Chondrocyte (in vitro differentiated cells): ENCODE measurements around the gene KRTCAP2. TPM values are rescaled to one million over a fixed set of nuclear protein-coding genes. Genes with fewer than 3 reads are reported as not detected.

Experiments used
- DNase-seq: peaks from one replicate; pipeline ENCODE4 v3.0.0; 2021; ENCODE audit warnings: mixed read lengths, low spot score
- H3K27ac Mint-ChIP-seq: one replicate; pipeline ENCODE4 v1.8.0; 2021; ENCODE audit warnings: mild to moderate bottlenecking, moderate library complexity, mixed read lengths; ENCODE audit not compliant: unreplicated experiment
- H3K27me3 Mint-ChIP-seq: 2 replicates; pipeline ENCODE4 v1.8.0; 2021; ENCODE audit warnings: low read depth, mixed read lengths
- H3K36me3 Mint-ChIP-seq: 2 replicates; pipeline ENCODE4 v1.8.0; 2021; ENCODE audit warnings: low read depth, mixed read lengths
- H3K4me1 Mint-ChIP-seq: 2 replicates; pipeline ENCODE4 v1.8.0; 2021; ENCODE audit warnings: low read depth, mild to moderate bottlenecking, mixed read lengths
- H3K4me3 Mint-ChIP-seq: one replicate; pipeline ENCODE4 v1.8.0; 2021; ENCODE audit warnings: mild to moderate bottlenecking, moderate library complexity, mixed read lengths; ENCODE audit not compliant: unreplicated experiment
- H3K9me3 Mint-ChIP-seq: 2 replicates; pipeline ENCODE4 v1.8.0; 2021; ENCODE audit warnings: low read depth, mixed read lengths
- total RNA-seq: library from RNA; stranded (reverse); gene quantifications from 3 replicates; pipeline ENCODE4 v1.2.1, GENCODE V29; 2021
- TF ChIP-seq, protein P1 (sequence below): fragments of 200-600 bp; sonication (generic); IDR thresholded peaks from 2 replicates; pipeline ENCODE4 v1.5.0; 2021; ENCODE audit warnings: antibody characterized with exemption, mild to moderate bottlenecking, moderate library complexity

KRTCAP2 gene
- total RNA-seq, 1 donor from 2014 or later, result 159 TPM

DNA sequence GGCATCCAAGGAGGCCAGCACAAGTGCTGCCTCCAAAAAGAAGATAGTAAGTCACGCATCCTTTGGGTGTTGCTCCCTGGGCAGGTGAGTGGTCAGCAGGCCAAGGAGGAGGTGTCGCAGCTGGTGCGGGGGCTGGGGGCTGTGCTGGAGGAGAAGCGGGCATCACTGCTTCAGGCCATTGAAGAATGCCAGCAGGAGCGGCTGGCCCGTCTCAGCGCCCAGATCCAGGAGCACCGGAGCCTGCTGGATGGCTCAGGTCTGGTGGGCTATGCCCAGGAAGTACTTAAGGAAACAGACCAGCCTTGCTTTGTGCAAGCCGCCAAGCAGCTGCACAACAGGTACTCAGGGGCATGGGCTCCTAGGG, 4.8 kb upstream of the KRTCAP2 start:
- H3K36me3 Mint-ChIP-seq, result peaks cover 17% of the 10 kb centered on the region
- no peak overlapping the region for H3K27ac Mint-ChIP-seq
- peak; percentile 51 for DNase-seq
- H3K27me3 Mint-ChIP-seq, result no peaks in the 10 kb centered on the region
- TF ChIP-seq, protein P1, sequence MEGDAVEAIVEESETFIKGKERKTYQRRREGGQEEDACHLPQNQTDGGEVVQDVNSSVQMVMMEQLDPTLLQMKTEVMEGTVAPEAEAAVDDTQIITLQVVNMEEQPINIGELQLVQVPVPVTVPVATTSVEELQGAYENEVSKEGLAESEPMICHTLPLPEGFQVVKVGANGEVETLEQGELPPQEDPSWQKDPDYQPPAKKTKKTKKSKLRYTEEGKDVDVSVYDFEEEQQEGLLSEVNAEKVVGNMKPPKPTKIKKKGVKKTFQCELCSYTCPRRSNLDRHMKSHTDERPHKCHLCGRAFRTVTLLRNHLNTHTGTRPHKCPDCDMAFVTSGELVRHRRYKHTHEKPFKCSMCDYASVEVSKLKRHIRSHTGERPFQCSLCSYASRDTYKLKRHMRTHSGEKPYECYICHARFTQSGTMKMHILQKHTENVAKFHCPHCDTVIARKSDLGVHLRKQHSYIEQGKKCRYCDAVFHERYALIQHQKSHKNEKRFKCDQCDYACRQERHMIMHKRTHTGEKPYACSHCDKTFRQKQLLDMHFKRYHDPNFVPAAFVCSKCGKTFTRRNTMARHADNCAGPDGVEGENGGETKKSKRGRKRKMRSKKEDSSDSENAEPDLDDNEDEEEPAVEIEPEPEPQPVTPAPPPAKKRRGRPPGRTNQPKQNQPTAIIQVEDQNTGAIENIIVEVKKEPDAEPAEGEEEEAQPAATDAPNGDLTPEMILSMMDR, result no peak
- no peak overlapping the region for H3K4me3 Mint-ChIP-seq
- H3K9me3 Mint-ChIP-seq, result no peaks in the 10 kb centered on the region
- H3K4me1 Mint-ChIP-seq, result peaks cover 35% of the 10 kb centered on the region

DNA sequence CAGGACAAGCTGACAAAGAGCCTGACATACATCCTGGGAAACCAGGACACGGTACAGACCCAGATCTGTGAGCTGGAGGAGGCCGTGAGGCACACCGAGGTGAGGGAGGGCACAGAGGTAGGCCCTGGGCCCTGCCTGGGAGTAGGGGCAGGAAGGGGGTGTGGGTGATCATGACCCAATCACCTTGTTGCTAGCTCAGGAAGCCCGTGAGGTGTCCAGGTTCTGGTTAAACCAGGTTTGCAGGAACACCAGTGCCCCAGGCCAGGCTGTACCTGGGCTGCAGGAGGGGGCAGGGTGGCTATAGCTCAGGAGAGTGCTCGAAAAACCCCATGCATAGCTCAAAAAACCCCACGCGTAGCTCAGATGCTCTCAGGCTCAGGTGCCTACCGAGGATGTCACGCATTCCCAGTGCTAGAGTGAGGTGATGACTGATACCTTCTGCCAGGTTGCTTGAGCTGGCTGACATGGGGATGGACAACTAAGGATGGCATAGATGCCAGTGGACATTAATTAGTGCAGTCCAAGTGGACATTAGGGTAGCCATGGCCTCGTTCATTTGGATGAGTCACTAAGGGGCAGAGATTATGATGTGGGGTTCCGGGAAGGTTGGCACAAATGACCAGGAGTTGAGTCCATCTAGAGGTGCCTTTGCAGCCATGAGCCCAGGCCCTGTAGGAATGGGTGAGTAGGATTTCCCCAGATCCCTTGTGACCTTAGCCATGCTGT, 4.3 kb upstream of the KRTCAP2 start:
- H3K4me1 Mint-ChIP-seq, result peaks cover 37% of the 10 kb centered on the region
- no peak overlapping the region for H3K4me3 Mint-ChIP-seq
- TF ChIP-seq, protein P1, result no peak
- no peaks in the 10 kb centered on the region for H3K9me3 Mint-ChIP-seq
- no peak overlapping the region for H3K27ac Mint-ChIP-seq
- H3K27me3 Mint-ChIP-seq, result no peaks in the 10 kb centered on the region
- peaks cover 17% of the 10 kb centered on the region for H3K36me3 Mint-ChIP-seq
- peak; percentile 66 for DNase-seq

DNA sequence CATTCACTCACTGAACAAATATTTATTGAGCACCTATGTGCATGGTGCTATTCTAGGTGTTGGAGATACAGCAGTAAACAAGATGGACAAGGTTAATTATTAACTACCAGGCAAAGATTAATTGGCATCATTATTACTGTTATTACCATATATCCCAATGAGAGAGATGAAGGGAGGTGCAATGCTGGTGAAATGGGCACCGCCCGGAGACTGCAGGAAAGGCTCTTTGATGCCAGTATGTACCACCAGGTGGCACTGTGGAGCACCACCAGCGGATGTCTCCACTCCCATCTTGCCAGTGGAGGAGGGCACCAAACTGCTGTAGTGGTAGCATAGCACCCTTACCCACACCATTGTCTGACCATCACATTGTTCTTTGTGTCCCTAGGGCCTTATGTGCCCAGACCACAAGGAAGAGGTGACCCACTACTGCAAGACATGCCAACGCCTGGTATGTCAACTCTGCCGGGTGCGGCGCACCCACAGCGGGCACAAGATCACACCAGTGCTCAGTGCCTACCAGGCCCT, 3.5 kb upstream of the KRTCAP2 start:
- DNase-seq, result peak; percentile 80
- Mint-ChIP-seq H3K27ac (no peak overlapping the region), H3K4me3 (no peak overlapping the region), H3K4me1 (peaks cover 44% of the 10 kb centered on the region), H3K9me3 (no peaks in the 10 kb centered on the region), H3K36me3 (peaks cover 18% of the 10 kb centered on the region), H3K27me3 (no peaks in the 10 kb centered on the region)
- TF ChIP-seq, protein P1, result peak; percentile 89

DNA sequence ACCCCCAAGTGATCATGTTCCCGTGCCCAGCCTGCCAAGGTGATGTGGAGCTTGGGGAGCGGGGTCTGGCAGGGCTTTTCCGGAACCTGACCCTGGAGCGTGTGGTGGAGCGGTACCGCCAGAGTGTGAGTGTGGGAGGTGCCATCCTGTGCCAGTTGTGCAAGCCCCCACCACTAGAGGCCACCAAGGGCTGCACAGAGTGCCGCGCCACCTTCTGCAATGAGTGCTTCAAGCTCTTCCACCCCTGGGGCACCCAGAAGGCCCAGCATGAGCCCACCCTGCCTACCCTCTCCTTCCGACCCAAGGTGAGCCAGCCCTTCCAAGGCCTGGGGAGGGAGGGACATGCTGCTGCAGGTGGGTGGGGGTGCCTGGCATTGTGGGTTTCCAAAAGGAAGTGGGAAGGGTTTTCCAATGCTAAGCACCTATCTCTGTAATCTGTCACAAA, 2.8 kb upstream of the KRTCAP2 start:
- Mint-ChIP-seq H3K36me3 (peaks cover 17% of the 10 kb centered on the region), H3K27ac (peak overlapping the region; percentile 75), H3K9me3 (no peaks in the 10 kb centered on the region), H3K27me3 (no peaks in the 10 kb centered on the region), H3K4me3 (no peak overlapping the region), H3K4me1 (peaks cover 49% of the 10 kb centered on the region)
- TF ChIP-seq, protein P1, result no peak
- DNase-seq, result peak; percentile 77

DNA sequence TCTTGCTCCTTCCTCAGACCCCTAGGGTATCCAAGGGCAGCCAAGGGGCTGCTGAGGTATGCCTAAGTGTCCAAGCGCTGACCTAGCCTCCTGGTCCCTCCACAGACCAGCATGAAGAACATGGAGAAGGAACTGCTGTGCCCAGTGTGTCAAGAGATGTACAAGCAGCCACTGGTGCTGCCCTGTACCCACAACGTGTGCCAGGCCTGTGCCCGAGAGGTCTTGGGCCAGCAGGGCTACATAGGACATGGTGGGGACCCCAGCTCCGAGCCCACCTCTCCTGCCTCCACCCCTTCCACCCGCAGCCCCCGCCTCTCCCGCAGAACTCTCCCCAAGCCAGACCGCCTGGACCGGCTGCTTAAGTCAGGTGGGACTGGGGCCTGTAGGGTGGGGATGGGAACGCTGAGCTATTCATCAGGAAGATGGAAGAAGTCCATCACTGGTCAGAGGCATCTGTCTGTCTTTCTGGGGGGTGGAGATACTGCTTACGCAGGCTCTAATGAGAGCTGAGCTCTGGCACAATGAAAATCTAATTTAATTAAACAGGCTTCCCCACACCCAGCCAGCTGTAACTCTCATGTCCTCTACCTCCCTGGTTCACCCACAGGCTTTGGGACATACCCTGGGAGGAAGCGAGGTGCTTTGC, 2.3 kb upstream of the KRTCAP2 start:
- DNase-seq, result peak; percentile 80
- Mint-ChIP-seq H3K4me3 (peak overlapping the region; percentile 97), H3K27me3 (no peaks in the 10 kb centered on the region), H3K27ac (peak overlapping the region; percentile 75), H3K36me3 (peaks cover 18% of the 10 kb centered on the region), H3K4me1 (peaks cover 50% of the 10 kb centered on the region), H3K9me3 (no peaks in the 10 kb centered on the region)
- TF ChIP-seq, protein P1, result no peak
